ENCODE measurements around the gene AAK1.
A peak's percentile ranks its signal among the peaks of the same experiment; 100 is the strongest.

AAK1 gene

DNA sequence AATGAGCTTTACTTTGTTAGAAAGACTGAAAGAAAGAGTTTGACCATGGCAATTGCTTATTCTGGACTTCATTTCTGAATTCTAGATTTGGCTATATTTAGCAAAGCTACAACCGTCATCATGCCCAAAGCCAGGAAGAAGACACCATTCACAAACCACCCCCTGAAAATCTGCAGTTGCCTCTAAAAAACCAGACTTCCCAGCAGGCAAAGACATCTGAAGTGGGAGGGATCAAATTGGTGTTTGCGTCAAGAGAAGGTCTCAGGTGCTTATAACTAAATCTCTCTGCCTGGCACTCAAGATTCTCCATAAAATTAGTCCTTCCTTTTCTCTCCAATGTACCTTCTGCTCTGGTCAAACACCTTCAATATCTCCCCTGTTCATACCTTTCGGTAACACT lies 5.6 kb downstream of the AAK1 start:
- Histone ChIP-seq H3K9me3 (replicated peaks in 1 of 11) (no peaks in the 10 kb centered on the region), H3K27me3 (no peaks in the 10 kb centered on the region), H3K36me3 (peaks cover 21 to 76% (median 45%) of the 10 kb centered on the region in 11 experiments; a peak in 21 of 22 replicates), H3K4me1 (peaks cover 42 to 79% (median 66%) of the 10 kb centered on the region in 10 experiments), H3K4me2 (peak overlapping the region; percentile 46 to 99 (median 88)), H3K27ac (no peak overlapping the region), H3K9ac (no peak overlapping the region), H4K20me1 (peaks cover 15 to 90% (median 43%) of the 10 kb centered on the region in 11 experiments; a peak in 18 of 22 replicates), H3K4me3 (no peak overlapping the region)
- no peak for TF ChIP-seq Cebpa-rat (IDR thresholded peaks at IDR 0.05)

DNA sequence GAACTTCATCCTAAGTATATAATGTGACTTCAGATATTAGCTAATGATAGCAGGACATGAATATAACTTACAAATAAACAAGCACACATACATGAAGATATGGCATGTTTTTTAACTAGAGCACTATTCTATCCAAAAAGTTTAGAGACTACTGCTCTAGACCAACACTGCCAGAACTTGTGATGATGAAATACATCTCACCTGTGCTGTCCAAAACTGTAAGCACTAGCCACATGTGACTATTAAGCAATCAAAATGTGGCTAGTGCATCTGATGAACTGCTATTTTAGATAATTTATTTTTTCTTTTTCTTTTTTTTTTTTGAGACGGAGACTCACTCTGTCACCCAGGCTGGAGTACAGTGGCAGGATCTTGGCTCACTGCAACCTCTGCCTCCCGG lies 7.1 kb downstream of the AAK1 start:
- Histone ChIP-seq H3K4me3 (no peak overlapping the region), H3K9ac (no peak overlapping the region), H3K4me2 (no peak overlapping the region; a peak in 1 of 22 replicates), H3K36me3 (peaks cover 25 to 90% (median 54%) of the 10 kb centered on the region in 11 experiments), H4K20me1 (peaks cover 12 to 99% (median 48%) of the 10 kb centered on the region in 11 experiments; a peak in 18 of 22 replicates), H3K4me1 (peaks cover 40 to 86% (median 66%) of the 10 kb centered on the region in 10 experiments), H3K9me3 (replicated peaks in 1 of 11) (no peaks in the 10 kb centered on the region), H3K27ac (no peak overlapping the region), H3K27me3 (no peaks in the 10 kb centered on the region)
- no peak for TF ChIP-seq Cebpa-rat (IDR thresholded peaks at IDR 0.05)

DNA sequence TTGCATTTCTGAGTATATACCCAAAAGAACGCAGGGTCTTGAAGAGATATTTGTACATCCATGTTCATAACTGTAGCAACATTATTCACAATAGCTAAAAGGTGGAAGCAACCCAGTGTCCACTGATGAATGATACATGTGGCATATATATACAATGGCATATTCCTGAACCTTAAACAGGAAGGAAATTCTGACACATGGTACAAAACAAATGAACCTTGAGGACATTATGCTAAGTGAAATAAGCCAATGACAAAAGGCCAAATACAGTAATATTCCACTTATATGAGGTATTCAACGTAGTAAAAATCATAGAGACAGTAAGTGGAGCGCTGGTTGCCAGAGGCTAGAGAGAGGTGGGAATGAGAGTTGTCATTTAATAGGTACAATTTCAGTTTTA lies 8.1 kb downstream of the AAK1 start:
- peaks cover 25 to 99% (median 58%) of the 10 kb centered on the region in 11 experiments for H3K36me3 ChIP-seq
- peaks cover 40 to 86% (median 61%) of the 10 kb centered on the region in 10 experiments for H3K4me1 ChIP-seq
- no peak for TF ChIP-seq Cebpa-rat (IDR thresholded peaks at IDR 0.05)
- peaks cover 10 to 99% (median 42%) of the 10 kb centered on the region in 11 experiments; a peak in 16 of 22 replicates for H4K20me1 ChIP-seq
- peak overlapping the region in 5 of 11 experiments; percentile 4 to 39 (median 20); a peak in 8 of 22 replicates for H3K4me2 ChIP-seq
- H3K4me3 ChIP-seq = no peak overlapping the region
- no peak overlapping the region for H3K9ac ChIP-seq
- no peaks in the 10 kb centered on the region for H3K9me3 ChIP-seq (replicated peaks in 1 of 11)
- no peak overlapping the region for H3K27ac ChIP-seq
- no peaks in the 10 kb centered on the region for H3K27me3 ChIP-seq

DNA sequence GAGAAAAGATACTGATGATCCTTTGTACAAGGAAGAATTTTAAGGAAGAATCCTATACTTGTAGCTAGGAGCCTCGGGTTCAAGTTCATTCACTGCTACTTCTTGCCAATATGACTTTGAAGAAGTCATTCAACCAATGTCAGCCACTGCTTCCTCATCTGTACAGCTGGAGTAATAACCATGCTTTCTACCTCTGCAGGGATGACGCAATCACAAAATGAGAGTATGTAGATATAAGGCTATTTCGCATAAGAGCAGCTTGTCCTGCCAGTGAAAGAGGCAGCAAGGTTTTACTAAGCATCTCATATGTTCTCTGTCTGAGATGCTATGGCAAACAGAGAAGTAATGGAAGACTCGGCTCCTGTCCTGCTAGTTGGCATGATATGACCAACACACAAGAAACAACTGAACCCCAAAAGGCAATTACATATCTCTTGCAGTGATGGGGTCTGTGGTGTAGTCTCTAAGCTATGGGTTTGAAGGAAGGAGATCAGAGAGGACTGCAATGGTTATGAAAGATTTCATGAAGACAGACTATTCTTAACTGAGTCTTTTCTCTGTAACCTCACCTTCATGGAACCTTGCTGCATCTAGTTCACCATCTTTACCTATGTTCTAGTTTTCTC lies 9.2 kb downstream of the AAK1 start:
- no peak overlapping the region for H3K27ac ChIP-seq
- peaks cover 25 to 95% (median 54%) of the 10 kb centered on the region in 11 experiments for H3K36me3 ChIP-seq
- H3K9me3 ChIP-seq (replicated peaks in 1 of 11) = no peaks in the 10 kb centered on the region
- no peaks in the 10 kb centered on the region for H3K27me3 ChIP-seq
- no peak overlapping the region for H3K4me3 ChIP-seq
- H3K4me2 ChIP-seq = peak overlapping the region in 8 of 11 experiments; percentile 1 to 69 (median 42); a peak in 14 of 22 replicates
- no peak overlapping the region for H3K9ac ChIP-seq
- H4K20me1 ChIP-seq = peaks cover 6 to 98% (median 42%) of the 10 kb centered on the region in 11 experiments; a peak in 16 of 22 replicates
- peaks cover 29 to 83% (median 54%) of the 10 kb centered on the region in 10 experiments for H3K4me1 ChIP-seq
- TF ChIP-seq Cebpa-rat (IDR thresholded peaks at IDR 0.05) = peak; percentile 43 to 95 (median 90); a peak in 19 of 22 replicates

DNA sequence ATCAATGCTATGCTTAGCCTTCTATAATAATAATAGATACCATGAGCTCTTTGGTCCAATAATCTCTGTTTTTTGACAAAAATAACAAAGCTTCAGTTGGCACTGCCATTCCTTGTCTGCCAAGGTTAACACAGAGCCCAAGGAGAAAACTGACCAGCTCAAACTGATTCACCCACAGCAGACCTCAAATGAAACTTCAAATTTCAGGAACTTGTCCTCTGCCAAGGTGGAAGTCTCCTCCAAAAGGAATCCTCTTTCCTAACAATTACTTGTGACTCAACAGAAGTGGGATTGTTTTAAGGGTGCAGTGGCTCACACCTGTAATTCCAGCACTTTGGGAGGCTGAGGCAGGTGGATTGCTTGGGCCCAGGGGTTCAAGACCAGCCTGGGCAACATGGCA lies 12.1 kb downstream of the AAK1 start:
- H3K9me3 ChIP-seq (replicated peaks in 1 of 11) = peaks cover 0 to 9% (median 0%) of the 10 kb centered on the region in 11 experiments; a peak in 3 of 22 replicates
- peaks cover 26 to 86% (median 46%) of the 10 kb centered on the region in 10 experiments for H3K4me1 ChIP-seq
- peaks cover 3 to 81% (median 32%) of the 10 kb centered on the region in 11 experiments; a peak in 19 of 22 replicates for H3K36me3 ChIP-seq
- H3K4me2 ChIP-seq = peak overlapping the region in 5 of 11 experiments; percentile 18 to 69 (median 45); a peak in 7 of 22 replicates
- no peak for TF ChIP-seq Cebpa-rat (IDR thresholded peaks at IDR 0.05)
- no peaks in the 10 kb centered on the region for H3K27me3 ChIP-seq
- no peak overlapping the region for H3K4me3 ChIP-seq
- peaks cover 0 to 98% (median 20%) of the 10 kb centered on the region in 11 experiments; a peak in 14 of 22 replicates for H4K20me1 ChIP-seq
- H3K9ac ChIP-seq = no peak overlapping the region
- no peak overlapping the region for H3K27ac ChIP-seq

DNA sequence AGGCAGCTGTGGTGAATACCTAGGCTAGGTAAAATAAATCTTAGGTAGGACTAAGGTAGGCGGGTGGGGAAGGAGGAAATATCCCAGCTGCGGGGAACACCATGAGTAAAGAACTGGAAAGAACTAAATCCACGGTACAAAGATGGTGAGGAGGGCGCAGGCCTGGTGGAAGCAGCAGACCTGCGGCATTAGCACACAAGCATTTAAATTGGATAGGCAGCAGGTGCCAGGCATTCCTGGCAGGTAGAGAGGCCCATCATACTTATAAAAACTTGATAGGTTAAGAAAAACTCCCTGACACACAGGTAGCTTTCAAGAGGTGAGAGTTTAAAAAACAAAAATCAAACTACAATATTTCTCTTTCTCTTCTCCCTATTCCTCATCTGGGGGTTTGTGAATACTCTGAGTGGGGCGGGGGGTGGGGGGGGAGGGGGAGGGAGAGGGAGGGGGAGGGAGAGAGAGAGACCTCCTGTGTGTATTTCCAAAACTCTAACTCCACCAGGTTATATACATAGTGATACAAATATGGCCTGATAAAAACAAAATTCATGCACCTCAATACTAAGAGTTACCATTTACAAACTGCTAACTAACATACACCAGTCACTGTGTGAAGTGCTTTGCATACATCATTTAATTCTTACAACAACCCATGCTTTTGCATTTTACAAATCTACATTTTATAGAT lies 13.5 kb downstream of the AAK1 start:
- Histone ChIP-seq H3K27me3 (no peaks in the 10 kb centered on the region), H3K36me3 (peaks cover 3 to 80% (median 30%) of the 10 kb centered on the region in 11 experiments; a peak in 20 of 22 replicates), H3K27ac (no peak overlapping the region), H3K4me3 (no peak overlapping the region), H3K4me1 (peaks cover 26 to 86% (median 49%) of the 10 kb centered on the region in 10 experiments), H3K9me3 (replicated peaks in 1 of 11) (peaks cover 0 to 15% (median 2%) of the 10 kb centered on the region in 11 experiments; a peak in 7 of 22 replicates), H3K9ac (no peak overlapping the region), H3K4me2 (peak overlapping the region in 3 of 11 experiments; percentile 76 to 78 (median 78); a peak in 6 of 22 replicates), H4K20me1 (peaks cover 0 to 99% (median 19%) of the 10 kb centered on the region in 11 experiments; a peak in 13 of 22 replicates)
- no peak for TF ChIP-seq Cebpa-rat (IDR thresholded peaks at IDR 0.05)

DNA sequence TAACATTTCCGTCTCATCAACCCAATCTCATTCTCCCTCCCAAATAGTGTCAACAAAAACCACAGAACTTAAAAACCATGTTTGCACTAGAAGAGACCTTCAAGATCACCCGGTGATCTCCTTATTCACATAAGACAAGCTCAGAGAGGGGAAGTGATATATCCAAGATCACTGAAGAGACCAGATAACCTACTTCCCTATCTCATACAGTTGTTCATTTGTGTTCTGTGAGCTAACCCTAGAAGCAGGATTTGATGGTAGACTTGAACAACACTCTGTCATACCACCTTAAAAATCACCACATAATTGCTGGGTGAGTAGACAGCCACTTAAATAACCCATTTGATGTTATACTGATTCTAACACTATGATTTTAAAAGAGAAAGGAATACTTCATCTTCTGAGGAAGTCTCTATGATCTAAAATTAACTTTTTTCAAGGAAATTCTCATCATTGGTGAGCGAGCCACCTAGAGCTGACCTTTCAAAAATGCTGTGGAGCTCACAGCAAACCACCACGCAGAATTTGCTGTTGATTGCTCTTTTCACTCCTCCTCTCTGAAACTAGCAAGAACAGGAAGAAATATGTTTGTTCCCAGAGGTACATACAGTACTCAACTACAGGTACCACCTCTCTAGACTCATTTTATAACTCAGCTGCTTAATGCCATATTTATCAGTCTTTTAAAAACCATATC lies 15.1 kb downstream of the AAK1 start:
- Histone ChIP-seq H3K4me1 (peaks cover 26 to 88% (median 45%) of the 10 kb centered on the region in 10 experiments), H3K4me3 (no peak overlapping the region), H3K9me3 (replicated peaks in 1 of 11) (peaks cover 0 to 25% (median 11%) of the 10 kb centered on the region in 11 experiments; a peak in 19 of 22 replicates), H3K36me3 (peaks cover 4 to 77% (median 29%) of the 10 kb centered on the region in 11 experiments; a peak in 21 of 22 replicates), H3K9ac (peak overlapping the region in 1 of 11 experiments; percentile 22; a peak in 1 of 22 replicates), H3K27me3 (no peaks in the 10 kb centered on the region), H3K27ac (peak overlapping the region in 4 of 11 experiments; percentile 6 to 48 (median 30); a peak in 6 of 22 replicates), H4K20me1 (peaks cover 0 to 99% (median 19%) of the 10 kb centered on the region in 11 experiments; a peak in 13 of 22 replicates), H3K4me2 (peak overlapping the region; percentile 5 to 78 (median 55); a peak in 21 of 22 replicates)
- TF ChIP-seq Cebpa-rat (IDR thresholded peaks at IDR 0.05) = no peak
